ENCODE results near the gene ANKRD36.
"Not testable (repeated sequence)": the region's sequence is repeated elsewhere in the genome, so short reads cannot be mapped to it uniquely, and the experiment has no call there.

GRCh38 chr2:97200887-97201286, 87.9 kb downstream of the ANKRD36 start:
- TF ChIP-seq CTCF, POLR2A (IDR thresholded peaks at IDR 0.05): not testable (repeated sequence)

Data from testis (tissue), 2 donors.